Measurements from ENCODE around the gene CACNG4. TPM values are rescaled to one million over a fixed set of nuclear protein-coding genes. Genes with fewer than 3 reads are reported as not detected.

Gene CACNG4
- total RNA-seq, 1 donor from 2014 or later, result 9.5 TPM

- Mint-ChIP-seq H3K4me3 (no peak overlapping the region), H3K36me3 (no peaks in the 10 kb centered on the region), H3K27ac (no peak overlapping the region), H3K4me1 (peaks cover 15% of the 10 kb centered on the region), H3K27me3 (ENCODE audit: low read depth) (peaks cover 16% of the 10 kb centered on the region), H3K9me3 (peaks cover 33% of the 10 kb centered on the region)
- no peak for TF ChIP-seq CTCF (IDR thresholded peaks at IDR 0.05; ENCODE audit: unreplicated experiment)
- no peak for DNase-seq (ENCODE audit: low spot score in 2 of 2, unreplicated experiment in 2 of 2)
These were observed 24.9 kb upstream of the CACNG4 start for GRCh38 chr17:66939461-66940114.

- Mint-ChIP-seq H3K4me1 (peaks cover 31% of the 10 kb centered on the region), H3K27me3 (ENCODE audit: low read depth) (peaks cover 25% of the 10 kb centered on the region), H3K36me3 (no peaks in the 10 kb centered on the region), H3K9me3 (peaks cover 21% of the 10 kb centered on the region), H3K27ac (no peak overlapping the region), H3K4me3 (no peak overlapping the region)
- DNase-seq (ENCODE audit: low spot score in 2 of 2, unreplicated experiment in 2 of 2), result no peak
- no peak for TF ChIP-seq CTCF (IDR thresholded peaks at IDR 0.05; ENCODE audit: unreplicated experiment)
These were observed 23.3 kb upstream of the CACNG4 start for GRCh38 chr17:66941249-66941648.

- Mint-ChIP-seq H3K4me1 (peaks cover 33% of the 10 kb centered on the region), H3K27me3 (ENCODE audit: low read depth) (peaks cover 31% of the 10 kb centered on the region), H3K9me3 (peaks cover 15% of the 10 kb centered on the region), H3K36me3 (no peaks in the 10 kb centered on the region), H3K4me3 (no peak overlapping the region), H3K27ac (no peak overlapping the region)
- no peak for DNase-seq (ENCODE audit: low spot score in 2 of 2, unreplicated experiment in 2 of 2)
- no peak for TF ChIP-seq CTCF (IDR thresholded peaks at IDR 0.05; ENCODE audit: unreplicated experiment)
These were observed 22.6 kb upstream of the CACNG4 start for GRCh38 chr17:66941773-66942450.

- DNase-seq (ENCODE audit: low spot score in 2 of 2, unreplicated experiment in 2 of 2), result no peak
- no peak overlapping the region for H3K4me3 Mint-ChIP-seq
- peaks cover 33% of the 10 kb centered on the region for H3K4me1 Mint-ChIP-seq
- peaks cover 7% of the 10 kb centered on the region for H3K9me3 Mint-ChIP-seq
- H3K27ac Mint-ChIP-seq, result no peak overlapping the region
- no peaks in the 10 kb centered on the region for H3K36me3 Mint-ChIP-seq
- no peak for TF ChIP-seq CTCF (IDR thresholded peaks at IDR 0.05; ENCODE audit: unreplicated experiment)
- H3K27me3 Mint-ChIP-seq (ENCODE audit: low read depth), result peaks cover 31% of the 10 kb centered on the region
These were observed 21.8 kb upstream of the CACNG4 start for GRCh38 chr17:66942451-66943264.

- DNase-seq (ENCODE audit: low spot score in 2 of 2, unreplicated experiment in 2 of 2), result no peak
- no peaks in the 10 kb centered on the region for H3K9me3 Mint-ChIP-seq
- H3K4me1 Mint-ChIP-seq, result peaks cover 33% of the 10 kb centered on the region
- H3K36me3 Mint-ChIP-seq, result no peaks in the 10 kb centered on the region
- H3K4me3 Mint-ChIP-seq, result no peak overlapping the region
- H3K27me3 Mint-ChIP-seq (ENCODE audit: low read depth), result peaks cover 31% of the 10 kb centered on the region
- TF ChIP-seq CTCF (IDR thresholded peaks at IDR 0.05; ENCODE audit: unreplicated experiment), result no peak
- no peak overlapping the region for H3K27ac Mint-ChIP-seq
These were observed 21.0 kb upstream of the CACNG4 start for GRCh38 chr17:66943484-66943883.
